HG02642 (cell line): ENCODE measurements around the gene CYBC1.

Experiments used
- ATAC-seq: cut with Tn5 transposase; IDR thresholded peaks from one replicate; pipeline ENCODE4 v1.9.1; 2021; ENCODE audit warnings: mild to moderate bottlenecking; ENCODE audit not compliant: unreplicated experiment, poor library complexity

CYBC1 gene

DNA sequence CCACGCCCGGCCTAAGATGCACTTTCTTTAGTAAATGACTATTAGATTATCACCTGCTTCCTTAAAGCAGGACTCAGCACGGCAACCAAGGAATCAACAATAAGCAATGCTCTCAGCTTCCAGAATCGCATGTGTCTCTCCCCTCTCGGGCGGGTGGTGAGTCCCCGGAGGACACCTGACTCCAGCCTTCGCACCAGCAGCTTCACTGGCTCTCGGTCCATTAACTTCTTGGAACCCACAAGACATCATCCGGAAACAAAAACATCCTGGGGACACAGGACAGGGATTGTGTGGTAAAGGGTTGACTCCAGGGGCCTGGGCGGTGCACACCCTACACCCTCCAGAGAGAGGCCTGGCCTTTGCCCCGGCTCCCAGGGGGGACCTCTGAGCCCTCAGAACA, 56.3 kb downstream of the CYBC1 start:
- ATAC-seq = no peak

DNA sequence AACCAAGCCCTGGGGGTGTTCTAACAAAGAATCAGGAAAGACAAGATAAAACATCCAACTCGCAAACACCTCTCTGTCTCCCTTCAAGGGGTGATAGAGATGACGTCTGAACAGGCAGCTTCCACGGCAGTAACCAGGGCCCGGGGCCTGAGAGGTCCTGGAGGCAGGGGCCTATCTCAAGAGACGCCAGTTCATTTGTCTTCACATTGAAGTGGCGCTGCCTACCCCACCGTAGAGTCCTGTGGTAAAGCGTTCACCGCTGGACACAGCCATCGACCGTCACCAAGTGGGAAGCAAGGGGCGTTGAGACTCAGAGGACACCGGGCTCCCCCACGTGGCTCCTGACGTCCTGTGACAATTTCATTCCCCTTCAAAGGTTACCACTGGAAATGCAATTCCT, 57.6 kb downstream of the CYBC1 start:
- ATAC-seq = no peak
